GM12878 (cell line): ENCODE results near the gene XPO5. TPM values are rescaled to one million over a fixed set of nuclear protein-coding genes. Genes with fewer than 3 reads are reported as not detected.
"Not testable (repeated sequence)": the region's sequence is repeated elsewhere in the genome, so short reads cannot be mapped to it uniquely, and the experiment has no call there.

Experiments used
- ATAC-seq: fragments of 200-7000 bp; cut with Tn5 transposase; 3 replicates; pipeline ENCODE4 v1.9.1; 2020; ENCODE audit warnings: mild to moderate bottlenecking, moderate library complexity
- BruUV-seq: library from RNA; stranded (reverse); fragments of 400-500 nt; replicated peaks from 2 replicates; lab custom pipeline; 2021; lab: Mats Ljungman, UMichigan
- CTCF ChIA-PET: fragments of 300-600 bp; sonication (Branson Sonifier 250); formaldehyde crosslinking; extraction: SDS; loops from one replicate; lab custom pipeline; 2021; ENCODE audit warnings: inconsistent platforms; lab: Yijun Ruan, JAX
- POLR2A ChIA-PET: fragments of 350-600 bp; formaldehyde crosslinking; extraction: SDS; loops from one replicate; lab custom pipeline; 2021; ENCODE audit warnings: inconsistent platforms; lab: Charles Lee
- RAD21 ChIA-PET: fragments of 300-600 bp; sonication (Branson Sonifier 250); formaldehyde crosslinking; loops from one replicate; lab custom pipeline; 2023; ENCODE audit warnings: antibody characterized with exemption; ENCODE audit not compliant: unreplicated experiment; lab: Charles Lee
- SMC1A ChIA-PET: fragments of 300-600 bp; sonication (Branson Sonifier 250); formaldehyde crosslinking; loops from one replicate; lab custom pipeline; 2023; ENCODE audit not compliant: unreplicated experiment, uncharacterized antibody; lab: Charles Lee
- DNase-seq: peaks from one replicate; pipeline ENCODE4 v3.0.0-alpha.2; 2011; ENCODE audit warnings: low read depth, low spot score
- FAIRE-seq: peaks from 3 replicates; lab custom pipeline; 2011; peaks lifted over from hg19 to GRCh38; lab: Jason Lieb, UNC
- H2AFZ ChIP-seq: 2 replicates; pipeline ENCODE4 v1.6.0; 2011; ENCODE audit warnings: low read depth, low read length, control low read depth; ENCODE audit not compliant: control insufficient read depth
- H3K27ac ChIP-seq: 2 replicates; pipeline ENCODE4 v1.5.1; 2011; ENCODE audit warnings: control low read depth; ENCODE audit not compliant: control insufficient read depth, insufficient read depth
- H3K27me3 ChIP-seq, 2 experiments: replicated peaks in 1 of 2; 2 replicates each; pipeline versions ENCODE4 v1.6.0 to v1.6.1; 2011; ENCODE audit warnings: low read length in 1 of 2; ENCODE audit not compliant: control insufficient read depth in 2 of 2, insufficient read depth in 2 of 2
- H3K36me3 ChIP-seq, 2 experiments: 2 replicates each; pipeline ENCODE4 v1.5.1; 2011; ENCODE audit warnings: low read length in 1 of 2; ENCODE audit not compliant: control insufficient read depth in 2 of 2, insufficient read depth in 2 of 2
- H3K4me1 ChIP-seq: 2 replicates; pipeline ENCODE4 v1.6.1; 2011; ENCODE audit warnings: mild to moderate bottlenecking, low read length, moderate library complexity, mixed read lengths; ENCODE audit not compliant: control insufficient read depth, insufficient read depth
- H3K4me2 ChIP-seq: 2 replicates; pipeline ENCODE4 v1.6.0; 2011; ENCODE audit warnings: control low read depth; ENCODE audit not compliant: control insufficient read depth, insufficient read depth
- H3K4me3 ChIP-seq: fragments of 200-600 bp; sonication (generic); 2 replicates; pipeline ENCODE4 v1.5.1; 2016
- H3K79me2 ChIP-seq: 2 replicates; pipeline ENCODE4 v1.6.0; 2011; ENCODE audit warnings: low read length; ENCODE audit not compliant: control insufficient read depth, insufficient read depth
- H3K9ac ChIP-seq: 2 replicates; pipeline ENCODE4 v1.8.0; 2011; ENCODE audit warnings: low read length, control low read depth, mixed read lengths; ENCODE audit not compliant: control insufficient read depth, insufficient read depth
- H3K9me3 ChIP-seq: replicated peaks from 3 replicates; pipeline ENCODE4 v1.5.1; 2011; ENCODE audit warnings: mild to moderate bottlenecking, low read length; ENCODE audit not compliant: control insufficient read depth, insufficient read depth
- H4K20me1 ChIP-seq: 2 replicates; pipeline ENCODE4 v1.6.0; 2011; ENCODE audit not compliant: control insufficient read depth, insufficient read depth
- CEBPB ChIP-seq, 2 experiments: fragments of 150-350 bp in 1 of 2; IDR thresholded peaks; 2 replicates each; pipeline ENCODE4 v1.6.1; 2012 to 2014; ENCODE audit warnings: low read depth in 2 of 2, low read length in 2 of 2, borderline replicate concordance in 1 of 2, inconsistent platforms in 1 of 2
- CEBPZ ChIP-seq: fragments of 150-350 bp; IDR thresholded peaks from 2 replicates; pipeline ENCODE4 v1.6.1; 2016; ENCODE audit warnings: low read depth, low read length
- ESRRA ChIP-seq: IDR thresholded peaks from 2 replicates; pipeline ENCODE4 v1.6.1; 2012; ENCODE audit warnings: mild to moderate bottlenecking, low read length, improper control_type of control experiment
- JUND ChIP-seq: IDR thresholded peaks from 2 replicates; pipeline ENCODE4 v1.6.1; 2012; ENCODE audit warnings: low read depth, mild to moderate bottlenecking, low read length, improper control_type of control experiment, moderate library complexity
- WGBS: methylation state at CpG from one replicate; pipeline ENCODE4 v1.1.6; 2016; ENCODE audit warnings: low lambda C conversion rate; ENCODE audit not compliant: insufficient replicate concordance, insufficient coverage; ENCODE audit errors: missing lambda C conversion rate; 5-methylcytosine and 5-hydroxymethylcytosine counted together
- in situ Hi-C: fragments of 300-500 bp; cut with MboI; formaldehyde crosslinking; loops from 9 replicates; pipeline ENCODE4 v1.14.3; 2018; ENCODE audit warnings: mixed read lengths
- intact Hi-C: fragments of 100-400 bp; cut with micrococcal nuclease; formaldehyde crosslinking; loops from one replicate; pipeline ENCODE4 v1.14.2; 2022; ENCODE audit not compliant: unreplicated experiment
- polyA plus RNA-seq, 11 experiments: library from polyadenylated mRNA; depleted of rRNA in 4 of 11; unstranded in 6 of 11; stranded (reverse) in 5 of 11; fragments of >200 nt; fragmentation: Nextera tagmentation in 4 of 11; fragmentation: Illumina TruSeq in 1 of 11; extraction: Ambion mirVana in 4 of 11; extraction: Trizol in 1 of 11; gene quantifications; 1 replicate in 1 of 11; 2 replicates in 10 of 11; pipeline versions ENCODE4 v1.2.1 to v1.2.3, GENCODE V29; 2011 to 2016; ENCODE audit warnings: inconsistent platforms in 2 of 11, missing spikeins in 2 of 11, low read depth in 1 of 11
- total RNA-seq, 4 experiments: library from RNA; depleted of rRNA in 3 of 4; stranded (reverse); fragments of >200 nt in 3 of 4; fragmentation: Illumina TruSeq in 1 of 4; extraction: Trizol in 1 of 4; gene quantifications; 2 replicates each; pipeline versions ENCODE4 v1.2.1 to v1.2.3, GENCODE V29; 2013 to 2021

Gene XPO5
- total and polyA plus RNA-seq, 10 of the 15 experiments (the other 5 are each of a cell fraction or from before 2014, with no cell fraction given) = 11.3 to 76.0 (median 41.6) TPM

GRCh38 chr6:43540507-43540906, 35.3 kb downstream of the XPO5 start:
- 98% methylated on average over 5 of the region's 5 CpGs for WGBS
- RAD21 ChIA-PET = interaction anchor here (0.6 kb wide), 1 partner anchor 31 kb away, joined by 3 read pairs; no protein-coding TSS in a partner anchor
- FAIRE-seq = no peak
- SMC1A ChIA-PET = interaction anchor here (1.2 kb wide), 1 partner anchor 31 kb away, joined by 3 read pairs; no protein-coding TSS in a partner anchor
- CTCF ChIA-PET = no interaction called here
- H4K20me1 ChIP-seq = no peaks in the 10 kb centered on the region
- TF ChIP-seq CEBPZ (no peak), ESRRA (no peak), JUND (no peak), CEBPB (IDR thresholded peaks at IDR 0.05; ENCODE audit: borderline replicate concordance in 1 of 2, low read depth in 2 of 2, low read length in 2 of 2) (no peak)
- no peak overlapping the region for H3K9ac ChIP-seq
- H3K9me3 ChIP-seq = no peaks in the 10 kb centered on the region
- no peak overlapping the region for H3K4me3 ChIP-seq
- H3K79me2 ChIP-seq = no peaks in the 10 kb centered on the region
- H3K4me2 ChIP-seq = no peak overlapping the region
- POLR2A ChIA-PET = interaction anchor here (0.6 kb wide), 1 partner anchor 89 kb away, joined by 3 read pairs; no protein-coding TSS in a partner anchor
- H3K36me3 ChIP-seq = peaks cover 4 to 16% of the 10 kb centered on the region in 2 experiments; a peak in 3 of 4 replicates
- in situ Hi-C loops (no loop called here), intact Hi-C loops (no loop called here)
- H2AFZ ChIP-seq = no peak overlapping the region
- no peak overlapping the region for H3K27ac ChIP-seq
- H3K27me3 ChIP-seq = no peaks in the 10 kb centered on the region
- H3K4me1 ChIP-seq = peaks cover 8% of the 10 kb centered on the region
- no peak for ATAC-seq
- no peak for DNase-seq
- BruUV-seq = no TSS peak

- H2AFZ ChIP-seq, H3K4me2 ChIP-seq, SMC1A ChIA-PET, ATAC-seq, BruUV-seq, H3K27ac ChIP-seq, intact Hi-C loops, H3K4me1 ChIP-seq, POLR2A ChIA-PET, in situ Hi-C loops, CTCF ChIA-PET, H3K79me2 ChIP-seq, DNase-seq, H3K9me3 ChIP-seq, H3K27me3 ChIP-seq, H3K9ac ChIP-seq, H3K4me3 ChIP-seq, RAD21 ChIA-PET, FAIRE-seq, H4K20me1 ChIP-seq: not testable (repeated sequence)
- H3K36me3 ChIP-seq = peaks cover 1 to 12% of the 10 kb centered on the region in 2 experiments; a peak in 3 of 4 replicates
- WGBS = 97% methylated on average over 20 of the region's 20 CpGs
Measured at GRCh38 chr6:43539409-43539808, 36.4 kb downstream of the XPO5 start.

GRCh38 chr6:43538986-43539385, 36.9 kb downstream of the XPO5 start:
- H3K9ac ChIP-seq, H3K27me3 ChIP-seq, DNase-seq, RAD21 ChIA-PET, CTCF ChIA-PET, H3K79me2 ChIP-seq, H2AFZ ChIP-seq, in situ Hi-C loops, ATAC-seq, H3K4me1 ChIP-seq, H3K4me3 ChIP-seq, POLR2A ChIA-PET, H4K20me1 ChIP-seq, H3K9me3 ChIP-seq, H3K4me2 ChIP-seq, SMC1A ChIA-PET, H3K27ac ChIP-seq, intact Hi-C loops, BruUV-seq, FAIRE-seq: not testable (repeated sequence)
- H3K36me3 ChIP-seq = peaks cover 1 to 11% of the 10 kb centered on the region in 2 experiments; a peak in 3 of 4 replicates
- WGBS = 98% methylated on average over 14 of the region's 17 CpGs
